Epithelial cell of proximal tubule (primary cell): ENCODE data around the gene MMD2. TPM values are rescaled to one million over a fixed set of nuclear protein-coding genes. Genes with fewer than 3 reads are reported as not detected.
"Not testable (repeated sequence)": the region's sequence is repeated elsewhere in the genome, so short reads cannot be mapped to it uniquely, and the experiment has no call there.

Source experiments
- DNase-seq: peaks from one replicate; pipeline ENCODE4 v3.0.0-alpha.2; 2011; ENCODE audit warnings: low read depth
- H3K4me3 ChIP-seq: 2 replicates; pipeline ENCODE4 v1.5.1; 2011; ENCODE audit warnings: low read depth, mild to moderate bottlenecking, low read length
- CTCF ChIP-seq: conservative IDR thresholded peaks from 2 replicates; pipeline ENCODE4 v1.5.1; 2012; ENCODE audit warnings: low read depth, mild to moderate bottlenecking, low read length
- total RNA-seq: library from RNA; depleted of rRNA; stranded (reverse); fragments of >200 nt; gene quantifications from 2 replicates; pipeline ENCODE4 v1.2.3, GENCODE V29; 2015

Gene MMD2
- total RNA-seq, 1 donor from 2014 or later: not detected

GRCh38 chr7:4998244-4998643, 39.3 kb upstream of the MMD2 start:
- no peak for DNase-seq
- no peak for TF ChIP-seq CTCF
- H3K4me3 ChIP-seq: no peak overlapping the region

GRCh38 chr7:4996696-4997222, 37.8 kb upstream of the MMD2 start:
- H3K4me3 ChIP-seq: no peak overlapping the region
- no peak for DNase-seq
- no peak for TF ChIP-seq CTCF

GRCh38 chr7:4995429-4995969, 36.5 kb upstream of the MMD2 start:
- H3K4me3 ChIP-seq: no peak overlapping the region
- TF ChIP-seq CTCF: no peak
- DNase-seq: no peak

GRCh38 chr7:4993471-4993870, 34.5 kb upstream of the MMD2 start:
- no peak for TF ChIP-seq CTCF
- no peak overlapping the region for H3K4me3 ChIP-seq
- DNase-seq: no peak

GRCh38 chr7:4982741-4983140, 23.8 kb upstream of the MMD2 start:
- H3K4me3 ChIP-seq, DNase-seq: not testable (repeated sequence)

GRCh38 chr7:4981295-4981890, 22.4 kb upstream of the MMD2 start:
- not testable (repeated sequence) for DNase-seq, H3K4me3 ChIP-seq

GRCh38 chr7:4975626-4976025, 16.6 kb upstream of the MMD2 start:
- H3K4me3 ChIP-seq: peak overlapping the region; percentile 89

GRCh38 chr7:4973728-4974198, 14.8 kb upstream of the MMD2 start:
- DNase-seq: peak; percentile 20
- TF ChIP-seq CTCF: peak; percentile 78
- H3K4me3 ChIP-seq: peak overlapping the region; percentile 89

More at GRCh38 chr7:4975626-4976025, 16.6 kb upstream of the MMD2 start:
- not testable (repeated sequence) for DNase-seq

- not testable (repeated sequence) for H3K4me3 ChIP-seq, DNase-seq
These were observed 13.5 kb upstream of the MMD2 start for GRCh38 chr7:4972446-4972845.
